IMR-90 (cell line): ENCODE measurements around the gene GDPD5.

Source experiments
- BHLHE40 ChIP-seq: fragments of 150-350 bp; IDR thresholded peaks from 2 replicates; pipeline ENCODE4 v1.6.1; 2016; ENCODE audit warnings: mild to moderate bottlenecking, low read depth, low read length
- CEBPB ChIP-seq: IDR thresholded peaks from 2 replicates; pipeline ENCODE4 v1.6.1; 2012; ENCODE audit warnings: low read depth, low read length, improper control_type of control experiment
- CHD1 ChIP-seq: IDR thresholded peaks from 2 replicates; pipeline ENCODE4 v1.6.1; 2012; ENCODE audit warnings: low read depth, low read length, improper control_type of control experiment
- CTCF ChIP-seq: conservative IDR thresholded peaks from 2 replicates; pipeline ENCODE4 v1.5.1; 2012; ENCODE audit warnings: mild to moderate bottlenecking, low read depth, low read length, improper control_type of control experiment
- ELK1 ChIP-seq: fragments of 150-350 bp; IDR thresholded peaks from 2 replicates; pipeline ENCODE4 v1.6.1; 2016; ENCODE audit warnings: low read depth, mild to moderate bottlenecking, low read length, moderate library complexity, borderline replicate concordance
- MXI1 ChIP-seq: IDR thresholded peaks from 2 replicates; pipeline ENCODE4 v1.6.1; 2012; ENCODE audit warnings: low read depth, mild to moderate bottlenecking, low read length, moderate library complexity, borderline replicate concordance
- POLR2A ChIP-seq: IDR thresholded peaks from 2 replicates; pipeline ENCODE4 v1.6.1; 2012; ENCODE audit warnings: mild to moderate bottlenecking, low read depth, low read length
- RAD21 ChIP-seq: IDR thresholded peaks from 2 replicates; pipeline ENCODE4 v1.6.1; 2012; ENCODE audit warnings: low read length, improper control_type of control experiment
- RCOR1 ChIP-seq: IDR thresholded peaks from 2 replicates; pipeline ENCODE4 v1.6.1; 2012; ENCODE audit warnings: mild to moderate bottlenecking, low read length, improper control_type of control experiment; ENCODE audit not compliant: insufficient replicate concordance
- RFX5 ChIP-seq: IDR thresholded peaks from 2 replicates; pipeline ENCODE4 v1.8.0; 2012; ENCODE audit warnings: low read depth, mild to moderate bottlenecking, low read length, moderate library complexity
- SMC3 ChIP-seq: fragments of 150-350 bp; IDR thresholded peaks from 2 replicates; pipeline ENCODE4 v1.6.1; 2016; ENCODE audit warnings: low read depth, mild to moderate bottlenecking, antibody characterized with exemption, low read length, moderate library complexity
- USF2 ChIP-seq: fragments of 150-350 bp; IDR thresholded peaks from 2 replicates; pipeline ENCODE4 v1.6.1; 2017; ENCODE audit warnings: mild to moderate bottlenecking, antibody characterized with exemption, low read length, low read depth

- TF ChIP-seq CTCF (no peak), RFX5 (no peak), USF2 (no peak), CHD1 (no peak), POLR2A (no peak), ELK1 (no peak), RAD21 (no peak), MXI1 (no peak), SMC3 (no peak), CEBPB (no peak), BHLHE40 (no peak), RCOR1 (no peak)
Observed at GRCh38 chr11:75434051-75434450, 91.7 kb downstream of the GDPD5 start.
